ENCODE data around the gene SYNGR2.

GRCh38 chr17:78128551-78129350 is 39.6 kb upstream of the SYNGR2 start, which contains the start of gene TMC6:
- TF ChIP-seq CTCF (IDR thresholded peaks at IDR 0.05) (no peak), POLR2A (IDR thresholded peaks at IDR 0.05; ENCODE audit: low read depth) (no peak), EP300 (IDR thresholded peaks at IDR 0.05) (no peak)
